ENCODE data around the gene CLTRN.

DNA sequence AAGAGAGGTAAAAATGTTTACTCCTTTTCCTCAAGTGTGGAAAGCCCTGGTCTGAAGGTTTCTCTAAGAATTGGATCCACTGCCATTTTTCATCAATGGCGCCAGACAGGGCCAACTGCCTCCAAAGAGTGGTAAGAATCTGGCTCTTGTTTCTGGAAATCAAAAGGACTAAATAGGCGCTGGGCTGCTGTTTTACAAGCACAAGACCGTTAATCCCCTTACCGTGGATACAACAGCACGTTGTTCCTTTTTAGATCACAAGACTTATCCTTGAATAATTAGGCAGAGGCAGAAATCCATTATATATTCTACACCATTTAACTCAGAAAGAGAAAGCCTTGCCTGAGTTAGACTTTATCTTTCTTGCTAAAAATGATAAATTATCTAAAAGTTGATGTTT is 10.6 kb downstream of the CLTRN start:
- TF ChIP-seq SSRP1 (CRISPR knock-in tag; IDR thresholded peaks at IDR 0.05) (no peak), ZZZ3 (CRISPR knock-in tag; IDR thresholded peaks at IDR 0.05; ENCODE audit: borderline replicate concordance) (no peak), HNF4A (CRISPR knock-in tag; IDR thresholded peaks at IDR 0.05) (no peak), ZNF550 (CRISPR knock-in tag; IDR thresholded peaks at IDR 0.05; ENCODE audit: borderline replicate concordance) (no peak), EP300 (IDR thresholded peaks at IDR 0.05; ENCODE audit: low read depth in 2 of 2, low read length in 2 of 2) (no peak), EP300 (CRISPR knock-in tag; IDR thresholded peaks at IDR 0.05; ENCODE audit: borderline replicate concordance) (no peak), ESRRA (CRISPR knock-in tag; IDR thresholded peaks at IDR 0.05; ENCODE audit: low read depth) (no peak), NFYB (CRISPR knock-in tag; IDR thresholded peaks at IDR 0.05) (no peak), ATF1 (CRISPR knock-in tag; IDR thresholded peaks at IDR 0.05) (no peak), POLR2AphosphoS5 (IDR thresholded peaks at IDR 0.05; ENCODE audit: low read depth, low read length) (no peak), POLR2A (IDR thresholded peaks at IDR 0.05; ENCODE audit: insufficient read depth in 1 of 2, low read depth in 2 of 2, low read length in 2 of 2) (no peak)
- TF ChIP-seq, protein P1, sequence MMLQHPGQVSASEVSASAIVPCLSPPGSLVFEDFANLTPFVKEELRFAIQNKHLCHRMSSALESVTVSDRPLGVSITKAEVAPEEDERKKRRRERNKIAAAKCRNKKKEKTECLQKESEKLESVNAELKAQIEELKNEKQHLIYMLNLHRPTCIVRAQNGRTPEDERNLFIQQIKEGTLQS (CRISPR knock-in tag; IDR thresholded peaks at IDR 0.05): no peak

Measured in HepG2 (cell line).